Right atrium auricular region (tissue), 2 donors: Measurements from ENCODE around the gene PEPD. TPM values are rescaled to one million over a fixed set of nuclear protein-coding genes. Genes with fewer than 3 reads are reported as not detected.

Experiments used
- DNase-seq: peaks from one replicate; pipeline ENCODE4 v3.0.0-alpha.2; 2019; ENCODE audit warnings: low spot score
- H3K27ac ChIP-seq, 2 donors: fragments of 200-600 bp; sonication (generic); 1 replicate in 1 of 2; 2 replicates in 1 of 2; pipeline ENCODE4 v1.5.1; 2016 to 2019
- H3K27me3 ChIP-seq, 2 donors: fragments of 200-600 bp; sonication (generic); one replicate each; pipeline versions ENCODE4 v1.5.1 to v1.6.0; 2017 to 2019
- H3K36me3 ChIP-seq: fragments of 200-600 bp; sonication (generic); one replicate; pipeline ENCODE4 v1.5.1; 2016
- H3K4me1 ChIP-seq, 2 donors: fragments of 200-600 bp; sonication (generic); one replicate each; pipeline versions ENCODE4 v1.5.1 to v1.6.0; 2017 to 2019
- H3K4me3 ChIP-seq, 2 donors: fragments of 200-600 bp; sonication (generic); 1 replicate in 1 of 2; 2 replicates in 1 of 2; pipeline ENCODE4 v1.5.1; 2017 to 2019; ENCODE audit warnings: mild to moderate bottlenecking in 1 of 2, moderate library complexity in 1 of 2
- H3K9me3 ChIP-seq, 2 donors: fragments of 200-600 bp; sonication (generic); one replicate each; pipeline ENCODE4 v1.5.1; 2019
- CTCF ChIP-seq, 2 donors: fragments of 200-600 bp; sonication (generic); IDR thresholded peaks; one replicate each; pipeline ENCODE4 v1.5.1; 2019; ENCODE audit warnings: antibody characterized with exemption in 2 of 2
- total RNA-seq, 2 donors: library from RNA; depleted of rRNA; stranded (reverse); fragments of >200 nt; gene quantifications; one replicate each; pipeline ENCODE4 v1.1.0, GENCODE V29; 2016

PEPD gene
- total RNA-seq, 2 donors from 2014 or later = 27.1 to 38.9 TPM

GRCh38 chr19:33375837-33376159 lies 145.8 kb downstream of the PEPD start:
- Histone ChIP-seq H3K4me1 (peaks cover 0 to 44% of the 10 kb centered on the region in 2 donors), H3K27ac (peak overlapping the region; percentile 58 to 92), H3K4me3 (no peak overlapping the region), H3K36me3 (peaks cover 13% of the 10 kb centered on the region), H3K9me3 (no peaks in the 10 kb centered on the region), H3K27me3 (no peaks in the 10 kb centered on the region)
- TF ChIP-seq CTCF (IDR thresholded peaks at IDR 0.05) = no peak
- no peak for DNase-seq

- Histone ChIP-seq H3K9me3 (no peaks in the 10 kb centered on the region), H3K27me3 (no peaks in the 10 kb centered on the region), H3K36me3 (peaks cover 12% of the 10 kb centered on the region), H3K27ac (peak overlapping the region; percentile 92 to 97), H3K4me1 (peaks cover 0 to 44% of the 10 kb centered on the region in 2 donors), H3K4me3 (peak overlapping the region in 1 of 2 donors; percentile 77)
- no peak for DNase-seq
- no peak for TF ChIP-seq CTCF (IDR thresholded peaks at IDR 0.05)
Measured at GRCh38 chr19:33375156-33375836, 146.3 kb downstream of the PEPD start.

GRCh38 chr19:33374236-33374714 lies 147.3 kb downstream of the PEPD start:
- peak in 1 of 2 donors; percentile 33 for TF ChIP-seq CTCF (IDR thresholded peaks at IDR 0.05)
- H3K27me3 ChIP-seq = no peaks in the 10 kb centered on the region
- H3K4me3 ChIP-seq = peak overlapping the region; percentile 77 to 94
- DNase-seq = no peak
- H3K9me3 ChIP-seq = no peaks in the 10 kb centered on the region
- H3K4me1 ChIP-seq = peaks cover 0 to 44% of the 10 kb centered on the region in 2 donors
- peak overlapping the region; percentile 92 to 97 for H3K27ac ChIP-seq
- H3K36me3 ChIP-seq = peaks cover 2% of the 10 kb centered on the region

- peak within 1 kb of the TSS; percentile 92 to 97 for H3K27ac ChIP-seq
- peaks cover 0 to 43% of the 10 kb centered on the region in 2 donors for H3K4me1 ChIP-seq
- no peaks in the 10 kb centered on the region for H3K36me3 ChIP-seq
- no peaks in the 10 kb centered on the region for H3K27me3 ChIP-seq
- TF ChIP-seq CTCF (IDR thresholded peaks at IDR 0.05) = no peak
- H3K9me3 ChIP-seq = no peaks in the 10 kb centered on the region
- H3K4me3 ChIP-seq = peak within 1 kb of the TSS; percentile 77 to 94
- DNase-seq = peak; percentile 96
Measured at GRCh38 chr19:33373453-33374235, 147.9 kb downstream of the PEPD start, which contains the start of gene CEBPG. Gene CEBPG, plus strand, starts transcription at chr19:33373709. Its CDS starts 5,531 bp downstream, at chr19:33379240.

- Histone ChIP-seq H3K27ac (no peak overlapping the region), H3K9me3 (no peaks in the 10 kb centered on the region), H3K27me3 (no peaks in the 10 kb centered on the region), H3K36me3 (no peaks in the 10 kb centered on the region), H3K4me3 (no peak overlapping the region), H3K4me1 (peaks cover 0 to 15% of the 10 kb centered on the region in 2 donors)
- DNase-seq = no peak
- no peak for TF ChIP-seq CTCF (IDR thresholded peaks at IDR 0.05)
Measured at GRCh38 chr19:33370783-33371182, 150.8 kb downstream of the PEPD start.
